ENCODE measurements around the gene ERCC6L.

GRCh38 chrX:72243472-72243871 is 4.6 kb upstream of the ERCC6L start:
- TF ChIP-seq, protein P1, sequence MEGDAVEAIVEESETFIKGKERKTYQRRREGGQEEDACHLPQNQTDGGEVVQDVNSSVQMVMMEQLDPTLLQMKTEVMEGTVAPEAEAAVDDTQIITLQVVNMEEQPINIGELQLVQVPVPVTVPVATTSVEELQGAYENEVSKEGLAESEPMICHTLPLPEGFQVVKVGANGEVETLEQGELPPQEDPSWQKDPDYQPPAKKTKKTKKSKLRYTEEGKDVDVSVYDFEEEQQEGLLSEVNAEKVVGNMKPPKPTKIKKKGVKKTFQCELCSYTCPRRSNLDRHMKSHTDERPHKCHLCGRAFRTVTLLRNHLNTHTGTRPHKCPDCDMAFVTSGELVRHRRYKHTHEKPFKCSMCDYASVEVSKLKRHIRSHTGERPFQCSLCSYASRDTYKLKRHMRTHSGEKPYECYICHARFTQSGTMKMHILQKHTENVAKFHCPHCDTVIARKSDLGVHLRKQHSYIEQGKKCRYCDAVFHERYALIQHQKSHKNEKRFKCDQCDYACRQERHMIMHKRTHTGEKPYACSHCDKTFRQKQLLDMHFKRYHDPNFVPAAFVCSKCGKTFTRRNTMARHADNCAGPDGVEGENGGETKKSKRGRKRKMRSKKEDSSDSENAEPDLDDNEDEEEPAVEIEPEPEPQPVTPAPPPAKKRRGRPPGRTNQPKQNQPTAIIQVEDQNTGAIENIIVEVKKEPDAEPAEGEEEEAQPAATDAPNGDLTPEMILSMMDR (conservative IDR thresholded peaks at IDR 0.05): no peak
- TF ChIP-seq EZH2 (IDR thresholded peaks at IDR 0.05; ENCODE audit: low read depth): no peak
